SK-N-SH (cell line): ENCODE results near the gene CCR9.

Source experiments
- FOXJ3 ChIP-seq: sonication (generic); formaldehyde crosslinking; IDR thresholded peaks from 2 replicates; pipeline ENCODE4 v1.5.1; 2020; ENCODE audit warnings: mild to moderate bottlenecking, missing genetic modification reagents
- FOXM1 ChIP-seq: IDR thresholded peaks from 2 replicates; pipeline ENCODE4 v1.4.0; 2012; ENCODE audit warnings: low read depth, mild to moderate bottlenecking
- JUND ChIP-seq: IDR thresholded peaks from 2 replicates; pipeline ENCODE4 v1.4.0; 2012
- MXI1 ChIP-seq: IDR thresholded peaks from 2 replicates; pipeline ENCODE4 v1.6.1; 2012; ENCODE audit warnings: mild to moderate bottlenecking, low read depth, low read length, improper control_type of control experiment
- NFIC ChIP-seq: IDR thresholded peaks from 2 replicates; pipeline ENCODE4 v1.4.0; 2012; ENCODE audit warnings: borderline replicate concordance
- POLR2AphosphoS5 ChIP-seq: IDR thresholded peaks from 2 replicates; pipeline ENCODE4 v1.6.1; 2012; ENCODE audit warnings: low read depth, low read length
- RAD21 ChIP-seq: IDR thresholded peaks from 2 replicates; pipeline ENCODE4 v1.6.1; 2012; ENCODE audit warnings: mild to moderate bottlenecking, low read length
- RCOR1 ChIP-seq: fragments of 150-350 bp; IDR thresholded peaks from 2 replicates; pipeline ENCODE4 v1.6.1; 2017; ENCODE audit warnings: antibody characterized with exemption, low read length
- SIN3A ChIP-seq: IDR thresholded peaks from 2 replicates; pipeline ENCODE4 v1.6.1; 2012; ENCODE audit warnings: low read depth, mild to moderate bottlenecking, low read length, moderate library complexity, borderline replicate concordance
- TAF1 ChIP-seq: IDR thresholded peaks from 2 replicates; pipeline ENCODE4 v1.6.1; 2012; ENCODE audit warnings: low read depth, mild to moderate bottlenecking, low read length, moderate library complexity, borderline replicate concordance
- TF ChIP-seq, protein P1 (sequence below): fragments of 200-600 bp; sonication (generic); IDR thresholded peaks from 2 replicates; pipeline ENCODE4 v1.6.1; 2017; ENCODE audit warnings: antibody characterized with exemption, mild to moderate bottlenecking, moderate library complexity
- TF ChIP-seq, protein P2 (sequence below): IDR thresholded peaks from 2 replicates; pipeline ENCODE4 v1.6.1; 2012; ENCODE audit warnings: mild to moderate bottlenecking, low read depth, low read length, moderate library complexity
- TF ChIP-seq, protein P3 (sequence below): IDR thresholded peaks from 2 replicates; pipeline ENCODE4 v1.4.0; 2012; ENCODE audit warnings: low read depth, borderline replicate concordance
- TF ChIP-seq, protein P4 (sequence below): IDR thresholded peaks from 2 replicates; pipeline ENCODE4 v1.4.0; 2012; ENCODE audit warnings: low read depth

DNA sequence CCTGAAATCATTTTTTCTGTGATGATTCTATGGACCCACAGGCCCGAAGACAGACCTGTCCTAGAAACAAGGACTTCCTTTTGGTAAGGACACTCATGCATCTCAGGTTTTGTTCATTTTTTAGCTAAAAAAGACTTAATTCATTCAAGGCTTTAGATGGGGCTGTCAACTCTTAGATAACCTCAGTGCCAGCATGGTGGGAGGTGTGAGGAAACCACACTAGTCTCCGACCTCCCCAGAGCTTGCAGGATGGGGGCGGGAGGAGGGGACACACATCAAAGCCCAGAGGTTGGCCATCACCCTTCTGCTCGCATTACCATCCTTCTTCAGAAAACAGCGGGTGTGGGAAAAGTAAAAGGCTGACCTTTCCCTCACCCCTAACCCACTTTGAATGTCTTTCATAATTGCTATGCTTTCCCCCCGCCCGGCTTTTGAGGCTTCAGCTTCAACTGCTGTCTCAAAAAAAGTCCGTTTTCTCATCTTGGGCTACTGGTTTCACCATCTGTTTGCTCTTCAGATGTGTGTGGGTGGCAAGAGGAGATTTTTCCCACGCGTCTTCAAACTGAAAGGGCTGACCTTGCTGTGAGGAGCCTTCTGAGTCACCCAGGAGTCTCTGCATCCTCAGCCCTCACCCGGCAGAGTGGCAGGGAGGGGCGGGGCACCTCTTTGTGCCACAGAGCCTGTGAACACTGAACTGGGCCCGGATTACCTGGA, 29.3 kb downstream of the CCR9 start:
- TF ChIP-seq, protein P1, sequence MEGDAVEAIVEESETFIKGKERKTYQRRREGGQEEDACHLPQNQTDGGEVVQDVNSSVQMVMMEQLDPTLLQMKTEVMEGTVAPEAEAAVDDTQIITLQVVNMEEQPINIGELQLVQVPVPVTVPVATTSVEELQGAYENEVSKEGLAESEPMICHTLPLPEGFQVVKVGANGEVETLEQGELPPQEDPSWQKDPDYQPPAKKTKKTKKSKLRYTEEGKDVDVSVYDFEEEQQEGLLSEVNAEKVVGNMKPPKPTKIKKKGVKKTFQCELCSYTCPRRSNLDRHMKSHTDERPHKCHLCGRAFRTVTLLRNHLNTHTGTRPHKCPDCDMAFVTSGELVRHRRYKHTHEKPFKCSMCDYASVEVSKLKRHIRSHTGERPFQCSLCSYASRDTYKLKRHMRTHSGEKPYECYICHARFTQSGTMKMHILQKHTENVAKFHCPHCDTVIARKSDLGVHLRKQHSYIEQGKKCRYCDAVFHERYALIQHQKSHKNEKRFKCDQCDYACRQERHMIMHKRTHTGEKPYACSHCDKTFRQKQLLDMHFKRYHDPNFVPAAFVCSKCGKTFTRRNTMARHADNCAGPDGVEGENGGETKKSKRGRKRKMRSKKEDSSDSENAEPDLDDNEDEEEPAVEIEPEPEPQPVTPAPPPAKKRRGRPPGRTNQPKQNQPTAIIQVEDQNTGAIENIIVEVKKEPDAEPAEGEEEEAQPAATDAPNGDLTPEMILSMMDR, result no peak
- TF ChIP-seq RCOR1 (no peak), NFIC (no peak), FOXJ3 (CRISPR knock-in tag) (no peak), POLR2AphosphoS5 (no peak), MXI1 (no peak), RAD21 (no peak), TAF1 (no peak), JUND (no peak), FOXM1 (no peak), SIN3A (no peak)
- TF ChIP-seq, protein P2, sequence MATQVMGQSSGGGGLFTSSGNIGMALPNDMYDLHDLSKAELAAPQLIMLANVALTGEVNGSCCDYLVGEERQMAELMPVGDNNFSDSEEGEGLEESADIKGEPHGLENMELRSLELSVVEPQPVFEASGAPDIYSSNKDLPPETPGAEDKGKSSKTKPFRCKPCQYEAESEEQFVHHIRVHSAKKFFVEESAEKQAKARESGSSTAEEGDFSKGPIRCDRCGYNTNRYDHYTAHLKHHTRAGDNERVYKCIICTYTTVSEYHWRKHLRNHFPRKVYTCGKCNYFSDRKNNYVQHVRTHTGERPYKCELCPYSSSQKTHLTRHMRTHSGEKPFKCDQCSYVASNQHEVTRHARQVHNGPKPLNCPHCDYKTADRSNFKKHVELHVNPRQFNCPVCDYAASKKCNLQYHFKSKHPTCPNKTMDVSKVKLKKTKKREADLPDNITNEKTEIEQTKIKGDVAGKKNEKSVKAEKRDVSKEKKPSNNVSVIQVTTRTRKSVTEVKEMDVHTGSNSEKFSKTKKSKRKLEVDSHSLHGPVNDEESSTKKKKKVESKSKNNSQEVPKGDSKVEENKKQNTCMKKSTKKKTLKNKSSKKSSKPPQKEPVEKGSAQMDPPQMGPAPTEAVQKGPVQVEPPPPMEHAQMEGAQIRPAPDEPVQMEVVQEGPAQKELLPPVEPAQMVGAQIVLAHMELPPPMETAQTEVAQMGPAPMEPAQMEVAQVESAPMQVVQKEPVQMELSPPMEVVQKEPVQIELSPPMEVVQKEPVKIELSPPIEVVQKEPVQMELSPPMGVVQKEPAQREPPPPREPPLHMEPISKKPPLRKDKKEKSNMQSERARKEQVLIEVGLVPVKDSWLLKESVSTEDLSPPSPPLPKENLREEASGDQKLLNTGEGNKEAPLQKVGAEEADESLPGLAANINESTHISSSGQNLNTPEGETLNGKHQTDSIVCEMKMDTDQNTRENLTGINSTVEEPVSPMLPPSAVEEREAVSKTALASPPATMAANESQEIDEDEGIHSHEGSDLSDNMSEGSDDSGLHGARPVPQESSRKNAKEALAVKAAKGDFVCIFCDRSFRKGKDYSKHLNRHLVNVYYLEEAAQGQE, result no peak
- TF ChIP-seq, protein P3, sequence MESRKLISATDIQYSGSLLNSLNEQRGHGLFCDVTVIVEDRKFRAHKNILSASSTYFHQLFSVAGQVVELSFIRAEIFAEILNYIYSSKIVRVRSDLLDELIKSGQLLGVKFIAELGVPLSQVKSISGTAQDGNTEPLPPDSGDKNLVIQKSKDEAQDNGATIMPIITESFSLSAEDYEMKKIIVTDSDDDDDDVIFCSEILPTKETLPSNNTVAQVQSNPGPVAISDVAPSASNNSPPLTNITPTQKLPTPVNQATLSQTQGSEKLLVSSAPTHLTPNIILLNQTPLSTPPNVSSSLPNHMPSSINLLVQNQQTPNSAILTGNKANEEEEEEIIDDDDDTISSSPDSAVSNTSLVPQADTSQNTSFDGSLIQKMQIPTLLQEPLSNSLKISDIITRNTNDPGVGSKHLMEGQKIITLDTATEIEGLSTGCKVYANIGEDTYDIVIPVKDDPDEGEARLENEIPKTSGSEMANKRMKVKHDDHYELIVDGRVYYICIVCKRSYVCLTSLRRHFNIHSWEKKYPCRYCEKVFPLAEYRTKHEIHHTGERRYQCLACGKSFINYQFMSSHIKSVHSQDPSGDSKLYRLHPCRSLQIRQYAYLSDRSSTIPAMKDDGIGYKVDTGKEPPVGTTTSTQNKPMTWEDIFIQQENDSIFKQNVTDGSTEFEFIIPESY, result no peak
- TF ChIP-seq, protein P4, sequence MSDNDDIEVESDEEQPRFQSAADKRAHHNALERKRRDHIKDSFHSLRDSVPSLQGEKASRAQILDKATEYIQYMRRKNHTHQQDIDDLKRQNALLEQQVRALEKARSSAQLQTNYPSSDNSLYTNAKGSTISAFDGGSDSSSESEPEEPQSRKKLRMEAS, result no peak
